Panc1 (cell line): Measurements from ENCODE around the gene ELF5. TPM values are rescaled to one million over a fixed set of nuclear protein-coding genes. Genes with fewer than 3 reads are reported as not detected.

Experiments used
- ATAC-seq: fragments of 200-7000 bp; cut with Tn5 transposase; 2 replicates; pipeline ENCODE4 v1.9.1; 2020; ENCODE audit warnings: mild to moderate bottlenecking, moderate library complexity
- BruUV-seq: library from RNA; stranded (reverse); fragments of 400-500 nt; replicated peaks from 2 replicates; lab custom pipeline; 2021; lab: Mats Ljungman, UMichigan
- CTCF ChIA-PET: fragments of 300-600 bp; sonication (Branson Sonifier 250); formaldehyde crosslinking; loops from one replicate; lab custom pipeline; 2022; ENCODE audit warnings: antibody characterized with exemption; lab: Charles Lee
- POLR2A ChIA-PET: fragments of 300-600 bp; sonication (Branson Sonifier 250); formaldehyde crosslinking; loops from one replicate; lab custom pipeline; 2022; ENCODE audit warnings: antibody characterized with exemption; lab: Charles Lee
- DNase-seq: peaks from one replicate; pipeline ENCODE4 v3.0.0-alpha.2; 2010; ENCODE audit warnings: low read depth, low spot score
- H3K27ac ChIP-seq: 2 replicates; pipeline ENCODE4 v1.5.1; 2011; ENCODE audit warnings: mild to moderate bottlenecking, low read length, inconsistent platforms
- H3K27me3 ChIP-seq: fragments of 200-500 bp; sonication (Bioruptor generic); 2 replicates; pipeline ENCODE4 v1.6.0; 2014; ENCODE audit warnings: low read length, inconsistent platforms; ENCODE audit not compliant: control insufficient read depth, insufficient read depth
- H3K36me3 ChIP-seq: fragments of 200-500 bp; sonication (Bioruptor generic); 2 replicates; pipeline ENCODE4 v1.5.1; 2014; ENCODE audit warnings: inconsistent platforms, mild to moderate bottlenecking, low read length, moderate library complexity; ENCODE audit not compliant: control insufficient read depth, insufficient read depth
- H3K4me1 ChIP-seq: 2 replicates; pipeline ENCODE4 v1.5.1; 2011; ENCODE audit warnings: inconsistent platforms, mild to moderate bottlenecking, low read length, moderate library complexity; ENCODE audit not compliant: control insufficient read depth, insufficient read depth
- H3K4me3 ChIP-seq, 2 experiments: 2 replicates each; pipeline ENCODE4 v1.5.1; 2011 to 2012; ENCODE audit warnings: low read depth in 2 of 2, low read length in 2 of 2, mild to moderate bottlenecking in 2 of 2, inconsistent platforms in 1 of 2, moderate library complexity in 1 of 2
- H3K9me3 ChIP-seq: fragments of 200-500 bp; sonication (Bioruptor generic); 2 replicates; pipeline ENCODE4 v1.5.1; 2014; ENCODE audit warnings: low read depth, mild to moderate bottlenecking, inconsistent platforms, low read length, moderate library complexity; ENCODE audit not compliant: control insufficient read depth, insufficient read depth
- POLR2AphosphoS5 ChIP-seq: IDR thresholded peaks from 2 replicates; pipeline ENCODE4 v1.6.1; 2012; ENCODE audit warnings: mild to moderate bottlenecking, low read depth, low read length, moderate library complexity
- SIN3A ChIP-seq: IDR thresholded peaks from 2 replicates; pipeline ENCODE4 v1.6.1; 2012; ENCODE audit warnings: low read depth, mild to moderate bottlenecking, low read length, moderate library complexity, borderline replicate concordance; ENCODE audit not compliant: insufficient read depth
- TCF7L2 ChIP-seq: IDR thresholded peaks from 2 replicates; pipeline ENCODE4 v1.6.1; 2011; ENCODE audit warnings: mild to moderate bottlenecking, low read depth, low read length, inconsistent platforms
- in situ Hi-C: cut with HindIII; loops from 2 replicates; pipeline ENCODE4 v1.10.0; 2016; ENCODE audit warnings: low sequenced_read_pairs, low pct_unique_long_range_greater_than_20kb
- intact Hi-C: fragments of 100-400 bp; cut with micrococcal nuclease; formaldehyde crosslinking; loops from one replicate; pipeline ENCODE4 v1.10.0; 2022; ENCODE audit not compliant: unreplicated experiment
- total RNA-seq: library from RNA; stranded (reverse); gene quantifications from one replicate; pipeline ENCODE4 v1.2.1, GENCODE V29; 2021; ENCODE audit not compliant: unreplicated experiment
- TF ChIP-seq, protein P1 (sequence below): fragments of 450-650 bp; IDR thresholded peaks from 2 replicates; pipeline ENCODE4 v1.5.1; 2017; ENCODE audit warnings: mild to moderate bottlenecking
- TF ChIP-seq, protein P2 (sequence below), 2 experiments: IDR thresholded peaks; 2 replicates each; pipeline ENCODE4 v1.6.1; 2011 to 2012; ENCODE audit warnings: low read depth in 2 of 2, control low read depth in 1 of 2, low read length in 1 of 2, mild to moderate bottlenecking in 1 of 2, moderate library complexity in 1 of 2; ENCODE audit not compliant: insufficient read depth in 1 of 2

Gene ELF5
- total RNA-seq, 1 experiment from 2014 or later, result not detected

DNA sequence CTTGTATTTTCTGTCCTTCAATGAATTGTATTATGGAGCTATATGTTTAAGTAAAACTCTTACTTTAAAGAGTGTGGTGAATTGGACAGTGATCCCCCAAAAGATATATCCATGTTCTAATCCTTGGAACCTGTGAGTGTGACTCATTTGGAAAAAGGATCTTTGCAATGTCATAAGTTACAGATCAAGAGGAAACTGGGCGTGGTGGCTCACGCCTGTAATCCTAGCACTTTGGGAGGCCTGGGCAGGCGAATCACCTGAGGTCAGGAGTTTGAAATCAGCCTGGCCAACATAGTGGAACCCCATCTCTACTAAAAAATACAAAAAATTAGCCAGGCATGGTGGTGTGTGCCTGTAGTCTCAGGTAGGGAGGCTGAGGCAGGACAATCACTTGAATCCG is 36.7 kb downstream of the ELF5 start:
- intact Hi-C loops, result no loop called here

DNA sequence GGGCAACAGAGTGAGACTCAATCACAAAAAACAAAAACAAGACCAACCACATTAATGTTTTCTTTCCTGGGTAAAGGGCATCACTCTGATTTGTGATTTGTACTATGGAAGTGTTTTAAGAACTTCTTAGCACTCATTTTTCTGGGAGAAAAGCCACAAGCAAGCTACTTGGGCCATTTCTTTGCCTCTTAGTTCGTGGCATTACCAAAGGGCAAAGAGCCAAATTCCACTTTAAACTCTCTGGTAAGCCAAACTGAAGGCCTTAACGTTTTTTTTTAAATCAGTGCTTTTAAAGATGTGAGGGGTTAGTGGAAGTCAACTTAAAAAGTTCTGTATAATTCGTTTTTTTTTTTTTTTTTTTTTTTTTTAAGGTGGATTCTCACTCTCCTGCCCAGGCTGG is 37.9 kb downstream of the ELF5 start:
- ATAC-seq, result no peak
- POLR2A ChIA-PET, result no interaction called here

More for the DNA sequence above, 36.7 kb downstream of the ELF5 start:
- DNase-seq, result no peak
- ChIA-PET CTCF (no interaction called here), POLR2A (no interaction called here)
- TF ChIP-seq, protein P1, sequence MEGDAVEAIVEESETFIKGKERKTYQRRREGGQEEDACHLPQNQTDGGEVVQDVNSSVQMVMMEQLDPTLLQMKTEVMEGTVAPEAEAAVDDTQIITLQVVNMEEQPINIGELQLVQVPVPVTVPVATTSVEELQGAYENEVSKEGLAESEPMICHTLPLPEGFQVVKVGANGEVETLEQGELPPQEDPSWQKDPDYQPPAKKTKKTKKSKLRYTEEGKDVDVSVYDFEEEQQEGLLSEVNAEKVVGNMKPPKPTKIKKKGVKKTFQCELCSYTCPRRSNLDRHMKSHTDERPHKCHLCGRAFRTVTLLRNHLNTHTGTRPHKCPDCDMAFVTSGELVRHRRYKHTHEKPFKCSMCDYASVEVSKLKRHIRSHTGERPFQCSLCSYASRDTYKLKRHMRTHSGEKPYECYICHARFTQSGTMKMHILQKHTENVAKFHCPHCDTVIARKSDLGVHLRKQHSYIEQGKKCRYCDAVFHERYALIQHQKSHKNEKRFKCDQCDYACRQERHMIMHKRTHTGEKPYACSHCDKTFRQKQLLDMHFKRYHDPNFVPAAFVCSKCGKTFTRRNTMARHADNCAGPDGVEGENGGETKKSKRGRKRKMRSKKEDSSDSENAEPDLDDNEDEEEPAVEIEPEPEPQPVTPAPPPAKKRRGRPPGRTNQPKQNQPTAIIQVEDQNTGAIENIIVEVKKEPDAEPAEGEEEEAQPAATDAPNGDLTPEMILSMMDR, result no peak
- TF ChIP-seq TCF7L2 (no peak), SIN3A (no peak), POLR2AphosphoS5 (no peak)
- TF ChIP-seq, protein P2, sequence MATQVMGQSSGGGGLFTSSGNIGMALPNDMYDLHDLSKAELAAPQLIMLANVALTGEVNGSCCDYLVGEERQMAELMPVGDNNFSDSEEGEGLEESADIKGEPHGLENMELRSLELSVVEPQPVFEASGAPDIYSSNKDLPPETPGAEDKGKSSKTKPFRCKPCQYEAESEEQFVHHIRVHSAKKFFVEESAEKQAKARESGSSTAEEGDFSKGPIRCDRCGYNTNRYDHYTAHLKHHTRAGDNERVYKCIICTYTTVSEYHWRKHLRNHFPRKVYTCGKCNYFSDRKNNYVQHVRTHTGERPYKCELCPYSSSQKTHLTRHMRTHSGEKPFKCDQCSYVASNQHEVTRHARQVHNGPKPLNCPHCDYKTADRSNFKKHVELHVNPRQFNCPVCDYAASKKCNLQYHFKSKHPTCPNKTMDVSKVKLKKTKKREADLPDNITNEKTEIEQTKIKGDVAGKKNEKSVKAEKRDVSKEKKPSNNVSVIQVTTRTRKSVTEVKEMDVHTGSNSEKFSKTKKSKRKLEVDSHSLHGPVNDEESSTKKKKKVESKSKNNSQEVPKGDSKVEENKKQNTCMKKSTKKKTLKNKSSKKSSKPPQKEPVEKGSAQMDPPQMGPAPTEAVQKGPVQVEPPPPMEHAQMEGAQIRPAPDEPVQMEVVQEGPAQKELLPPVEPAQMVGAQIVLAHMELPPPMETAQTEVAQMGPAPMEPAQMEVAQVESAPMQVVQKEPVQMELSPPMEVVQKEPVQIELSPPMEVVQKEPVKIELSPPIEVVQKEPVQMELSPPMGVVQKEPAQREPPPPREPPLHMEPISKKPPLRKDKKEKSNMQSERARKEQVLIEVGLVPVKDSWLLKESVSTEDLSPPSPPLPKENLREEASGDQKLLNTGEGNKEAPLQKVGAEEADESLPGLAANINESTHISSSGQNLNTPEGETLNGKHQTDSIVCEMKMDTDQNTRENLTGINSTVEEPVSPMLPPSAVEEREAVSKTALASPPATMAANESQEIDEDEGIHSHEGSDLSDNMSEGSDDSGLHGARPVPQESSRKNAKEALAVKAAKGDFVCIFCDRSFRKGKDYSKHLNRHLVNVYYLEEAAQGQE (IDR thresholded peaks at IDR 0.05; ENCODE audit: insufficient read depth in 1 of 2, low read depth in 2 of 2, low read length in 1 of 2), result no peak
- no peaks in the 10 kb centered on the region for H3K4me1 ChIP-seq
- H3K36me3 ChIP-seq, result peaks cover 1% of the 10 kb centered on the region; the same call in 1 of the 2 replicates
- in situ Hi-C loops, result no loop called here
- no TSS peak for BruUV-seq
- no peaks in the 10 kb centered on the region for H3K9me3 ChIP-seq
- H3K27ac ChIP-seq, result no peak overlapping the region
- no peak for ATAC-seq
- H3K4me3 ChIP-seq, result no peak overlapping the region
- no peaks in the 10 kb centered on the region for H3K27me3 ChIP-seq

More for the DNA sequence above, 37.9 kb downstream of the ELF5 start:
- peaks cover 9% of the 10 kb centered on the region for H3K36me3 ChIP-seq
- intact Hi-C loops (no loop called here), in situ Hi-C loops (no loop called here)
- H3K9me3 ChIP-seq, result no peaks in the 10 kb centered on the region
- no peak overlapping the region for H3K27ac ChIP-seq
- no TSS peak for BruUV-seq
- no peaks in the 10 kb centered on the region for H3K27me3 ChIP-seq
- CTCF ChIA-PET, result no interaction called here
- H3K4me1 ChIP-seq, result no peaks in the 10 kb centered on the region
- no peak for DNase-seq
- TF ChIP-seq TCF7L2, result no peak
- TF ChIP-seq POLR2AphosphoS5, result no peak
- no peak for TF ChIP-seq SIN3A
- TF ChIP-seq, protein P2 (IDR thresholded peaks at IDR 0.05; ENCODE audit: insufficient read depth in 1 of 2, low read depth in 2 of 2, low read length in 1 of 2), result no peak
- TF ChIP-seq, protein P1, result no peak
- H3K4me3 ChIP-seq, result no peak overlapping the region
